HG03354 (cell line): ENCODE results near the gene DEFB129.
"Not testable (repeated sequence)": the region's sequence is repeated elsewhere in the genome, so short reads cannot be mapped to it uniquely, and the experiment has no call there.

ENCODE experiments used
- ATAC-seq: cut with Tn5 transposase; IDR thresholded peaks from one replicate; pipeline ENCODE4 v1.9.1; 2021; ENCODE audit warnings: mild to moderate bottlenecking; ENCODE audit not compliant: unreplicated experiment, poor library complexity, severe bottlenecking

DEFB129 gene

DNA sequence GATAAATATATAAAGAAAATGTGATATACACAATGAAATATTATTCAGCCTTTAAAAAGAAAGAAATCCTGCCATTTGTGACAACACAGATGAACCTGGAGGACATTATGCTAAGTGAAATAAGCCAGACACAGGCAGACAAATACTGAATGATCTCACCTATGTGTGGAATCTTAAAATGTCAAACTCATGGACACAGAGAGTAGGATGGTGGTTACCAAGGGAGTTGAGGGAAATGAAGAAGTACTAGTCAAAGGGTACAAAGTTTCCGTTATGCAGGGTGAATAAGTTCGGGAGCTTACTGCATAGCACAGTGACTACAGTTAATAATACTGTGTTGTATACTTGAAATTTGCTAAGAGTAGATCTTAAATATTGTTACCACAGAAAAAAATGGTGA is 15.8 kb downstream of the DEFB129 start:
- ATAC-seq = no peak

DNA sequence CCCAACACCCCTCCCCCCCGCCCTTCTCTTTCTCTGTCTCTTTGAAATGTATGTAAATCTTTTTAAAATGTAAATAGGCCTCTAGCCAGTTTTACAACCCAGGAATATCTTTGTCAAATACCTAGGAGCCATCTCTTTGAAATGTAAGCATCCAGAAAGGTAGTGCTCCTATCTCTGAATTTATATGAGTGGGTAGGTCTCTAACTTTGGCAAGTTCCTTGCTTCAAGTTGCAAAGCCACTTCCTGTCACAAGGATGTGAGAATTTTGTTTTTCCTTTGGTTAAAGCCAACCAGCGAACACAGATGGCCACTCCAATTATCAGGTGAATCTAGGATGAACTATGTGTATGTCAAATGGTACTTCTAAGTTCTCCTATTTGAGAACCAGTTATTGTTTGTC is 24.3 kb downstream of the DEFB129 start:
- no peak for ATAC-seq

DNA sequence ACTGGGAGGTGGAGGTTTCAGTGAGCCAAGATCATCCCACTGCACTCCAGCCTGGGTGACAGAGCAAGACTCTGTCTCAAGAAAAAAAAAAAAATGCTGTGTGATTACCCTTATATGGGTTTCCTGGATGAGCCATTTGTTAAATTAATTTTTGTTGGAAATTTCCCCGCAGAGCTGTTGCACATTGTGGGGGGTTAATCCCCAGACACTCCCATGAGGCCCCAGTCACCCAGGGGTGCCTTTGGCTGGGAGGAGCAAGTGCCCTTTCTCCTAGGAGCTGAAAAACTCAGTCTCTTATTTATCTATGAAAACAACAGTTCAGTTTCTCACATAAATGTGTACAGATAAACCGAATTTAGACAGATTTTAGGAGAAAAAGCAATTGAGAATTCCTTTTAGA is 25.7 kb downstream of the DEFB129 start:
- no peak for ATAC-seq

DNA sequence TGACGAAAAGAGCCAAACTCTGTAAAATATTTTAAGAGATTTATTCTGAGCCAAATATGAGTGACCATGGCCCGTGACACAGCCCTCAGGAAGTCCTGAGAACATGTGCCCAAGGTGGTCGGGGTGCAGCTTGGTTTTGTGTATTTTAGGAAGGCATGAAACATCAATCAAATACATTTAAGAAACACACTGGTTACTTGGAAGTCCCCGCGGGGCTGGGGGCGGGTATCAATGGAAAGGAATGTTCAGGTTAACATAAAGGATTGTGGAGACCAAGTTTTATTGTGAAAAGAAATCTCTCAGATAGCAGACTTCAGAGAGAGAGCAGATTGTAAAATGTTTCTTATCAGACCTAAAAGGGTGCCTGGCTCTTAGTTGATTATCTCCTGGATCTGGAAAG is 26.4 kb downstream of the DEFB129 start:
- ATAC-seq = not testable (repeated sequence)

DNA sequence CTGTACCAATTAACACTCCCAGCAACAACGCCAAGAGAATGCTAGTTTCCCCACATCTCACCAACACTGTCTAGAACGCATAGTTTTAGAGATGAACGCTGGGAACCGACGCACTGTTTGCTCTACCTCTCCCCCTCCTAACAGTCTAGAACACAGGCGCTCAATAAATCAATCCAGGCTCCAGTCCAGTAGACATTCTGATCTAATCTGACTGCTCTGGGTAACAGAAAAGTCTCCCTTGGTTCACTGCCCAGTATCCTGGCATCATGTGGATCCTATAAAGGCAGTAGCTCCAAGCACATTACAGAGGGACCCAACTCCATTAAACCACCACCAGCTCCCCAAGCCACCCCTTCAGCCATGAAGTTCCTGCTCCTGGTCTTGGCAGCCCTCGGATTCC is 30.4 kb downstream of the DEFB129 start, which contains the start of gene DEFB132:
Gene DEFB132 (plus strand): TSS at position 306 of the 400 bp plus-strand sequence. CDS start 55 bp downstream, at position 361.
- no peak for ATAC-seq

DNA sequence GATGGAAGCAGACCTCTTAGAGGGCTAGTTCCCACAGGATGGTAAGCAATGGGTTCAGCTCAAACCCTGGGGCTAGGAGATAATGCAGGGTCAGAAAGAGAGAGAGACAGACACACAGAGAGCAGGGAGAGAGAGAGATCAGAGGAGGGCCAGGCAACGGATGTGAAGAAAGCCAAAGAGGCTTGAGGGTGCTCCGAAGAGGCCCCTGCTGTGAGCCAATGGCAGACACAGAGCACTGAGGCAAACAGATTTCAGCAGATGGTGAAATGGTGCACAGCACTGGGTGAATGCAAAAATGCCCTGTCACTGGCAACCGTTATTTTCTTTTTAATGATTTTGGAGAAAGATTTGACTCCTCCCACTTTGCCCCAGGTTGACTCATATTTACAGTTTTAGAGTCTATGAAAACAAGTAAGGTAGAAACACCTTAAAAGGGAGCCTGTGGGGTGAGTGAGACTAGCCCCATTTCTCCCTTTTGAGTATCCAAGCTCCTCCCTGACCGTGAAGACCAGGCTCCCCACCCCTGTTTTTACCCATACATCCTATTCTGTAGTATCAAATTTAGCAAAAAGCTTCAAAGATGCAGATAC is 31.3 kb downstream of the DEFB129 start:
- no peak for ATAC-seq

DNA sequence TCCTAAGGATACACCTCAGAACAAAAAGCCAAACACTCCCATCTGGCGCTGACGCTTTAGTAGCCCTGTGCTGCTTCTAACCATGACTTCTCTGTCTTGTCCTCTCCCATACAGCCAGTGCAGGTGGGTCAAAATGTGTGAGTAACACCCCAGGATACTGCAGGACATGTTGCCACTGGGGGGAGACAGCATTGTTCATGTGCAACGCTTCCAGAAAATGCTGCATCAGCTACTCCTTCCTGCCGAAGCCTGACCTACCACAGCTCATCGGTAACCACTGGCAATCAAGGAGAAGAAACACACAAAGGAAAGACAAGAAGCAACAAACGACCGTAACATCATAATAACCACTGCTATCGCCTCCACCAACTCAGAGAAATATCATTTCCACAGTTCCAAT is 31.9 kb downstream of the DEFB129 start:
- ATAC-seq = no peak

DNA sequence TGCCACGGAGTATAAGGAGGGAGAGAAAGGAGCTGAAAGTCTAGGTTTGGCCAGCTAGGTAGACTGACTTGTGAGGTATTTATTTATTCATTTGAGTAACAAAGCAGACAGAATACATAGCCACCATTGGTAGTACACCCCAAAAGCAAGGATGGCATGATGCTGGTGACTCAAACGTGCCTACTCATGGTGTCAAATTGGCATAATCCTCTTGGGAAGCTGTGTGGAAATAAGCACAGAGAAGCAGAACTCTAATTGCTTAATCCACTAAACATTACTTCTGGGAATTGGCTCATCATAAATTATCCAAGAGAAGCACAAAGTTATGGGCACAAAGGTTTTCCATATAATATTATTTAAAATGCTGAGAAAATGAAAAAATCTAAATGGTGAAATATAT is 32.9 kb downstream of the DEFB129 start:
- ATAC-seq = no peak

DNA sequence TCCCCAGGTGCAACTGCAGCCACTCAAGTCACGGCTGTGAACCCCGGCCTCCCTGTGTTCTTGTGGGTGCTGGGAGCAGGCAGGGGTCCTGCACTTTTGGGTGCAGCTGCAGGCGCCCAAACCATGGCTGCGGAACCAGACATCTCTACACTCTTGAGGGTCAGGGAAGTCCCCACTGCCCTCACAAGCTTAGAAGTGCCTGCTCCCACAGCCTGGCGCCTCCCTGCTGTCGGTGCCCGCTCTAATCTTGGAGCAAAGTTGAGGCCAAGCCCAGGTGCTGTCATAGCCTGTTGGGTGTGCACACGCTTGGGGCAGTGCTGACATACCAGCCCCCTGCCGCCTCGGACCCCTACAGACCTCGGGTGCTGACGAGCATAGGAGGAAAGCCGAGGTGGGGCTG is 36.6 kb downstream of the DEFB129 start:
- no peak for ATAC-seq

DNA sequence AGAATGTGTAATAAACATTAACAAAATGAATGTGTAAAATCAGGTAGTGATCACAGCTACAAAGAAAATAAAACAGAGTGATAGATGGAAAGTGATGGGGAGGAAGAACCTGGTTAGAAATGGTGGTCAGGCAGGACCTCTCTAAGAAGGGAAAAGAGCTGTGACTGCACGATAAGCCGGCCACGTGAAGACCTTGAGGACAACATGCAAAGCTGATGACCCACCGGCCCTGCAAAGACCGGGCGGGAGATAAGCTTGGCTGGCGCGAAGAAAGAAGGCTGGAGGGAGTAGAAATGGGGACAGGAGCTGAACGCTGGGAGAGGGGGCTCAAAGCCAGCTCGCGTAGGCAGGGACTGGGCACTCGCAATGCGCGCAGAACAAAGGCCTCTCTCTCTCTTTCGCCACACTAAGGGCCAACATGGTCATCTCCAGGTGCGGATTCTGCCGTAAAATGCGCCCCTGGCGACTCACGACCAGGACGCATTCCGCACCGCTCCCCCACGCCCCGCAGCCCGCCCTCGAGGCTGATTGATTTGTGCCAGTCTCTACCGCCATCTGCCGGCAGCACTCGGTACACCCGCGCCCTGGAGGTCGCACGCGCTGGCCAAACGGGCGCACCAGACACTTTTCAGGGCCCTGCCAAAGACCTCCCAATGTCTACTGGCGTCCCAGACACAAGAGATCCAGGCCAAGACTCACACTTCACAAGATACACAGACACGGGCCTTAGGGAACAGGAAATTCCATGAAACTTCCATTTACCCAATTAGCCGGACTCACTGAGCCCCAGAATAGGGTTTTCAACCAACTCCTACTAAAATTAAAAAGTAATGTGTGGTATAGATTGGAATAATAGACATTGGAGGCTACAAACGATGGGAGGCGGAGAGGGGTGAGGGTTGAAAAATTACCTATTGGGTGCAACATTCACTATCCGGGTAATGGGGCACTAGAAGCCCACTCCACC is 39.8 kb downstream of the DEFB129 start:
- peak; percentile 96 for ATAC-seq

DNA sequence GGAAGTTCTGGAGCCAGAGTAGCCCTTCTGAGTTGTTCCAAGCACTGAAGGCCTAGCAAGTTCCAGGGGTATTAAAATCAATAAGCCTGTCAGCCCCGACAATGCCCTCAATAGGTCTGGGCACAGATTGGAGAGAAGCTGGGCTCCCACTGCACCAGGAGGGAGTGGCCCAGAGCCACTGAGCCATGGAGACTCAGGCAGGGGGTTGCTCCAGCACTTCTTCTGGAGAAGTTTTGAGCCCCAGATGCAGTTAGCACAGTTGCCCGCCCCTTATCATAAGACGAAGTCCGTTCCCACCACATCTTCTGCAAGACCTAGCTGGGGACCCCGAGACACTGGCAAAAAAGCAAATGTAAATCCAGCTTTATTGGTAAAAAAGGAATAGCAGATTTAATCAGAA is 43.5 kb downstream of the DEFB129 start:
- ATAC-seq = no peak

DNA sequence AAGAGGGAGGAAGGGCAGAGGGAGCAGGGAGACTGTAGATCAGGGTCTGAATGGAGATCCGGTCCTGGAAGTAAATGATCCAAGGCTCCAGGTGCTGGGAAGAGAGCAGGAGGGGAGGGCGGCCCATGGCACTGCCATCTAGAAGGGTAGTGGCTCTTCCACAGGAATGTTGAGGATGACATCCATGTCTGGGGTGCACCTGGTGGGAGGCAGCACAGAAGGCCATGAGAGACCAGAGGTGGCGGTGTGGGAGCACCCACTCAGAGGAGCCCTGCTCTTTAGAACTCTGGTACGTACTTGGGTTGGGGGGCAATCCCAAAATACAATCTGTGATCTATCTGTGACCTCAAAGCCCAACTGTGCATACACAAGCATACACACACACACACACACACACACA is 44.0 kb downstream of the DEFB129 start:
- ATAC-seq = no peak

DNA sequence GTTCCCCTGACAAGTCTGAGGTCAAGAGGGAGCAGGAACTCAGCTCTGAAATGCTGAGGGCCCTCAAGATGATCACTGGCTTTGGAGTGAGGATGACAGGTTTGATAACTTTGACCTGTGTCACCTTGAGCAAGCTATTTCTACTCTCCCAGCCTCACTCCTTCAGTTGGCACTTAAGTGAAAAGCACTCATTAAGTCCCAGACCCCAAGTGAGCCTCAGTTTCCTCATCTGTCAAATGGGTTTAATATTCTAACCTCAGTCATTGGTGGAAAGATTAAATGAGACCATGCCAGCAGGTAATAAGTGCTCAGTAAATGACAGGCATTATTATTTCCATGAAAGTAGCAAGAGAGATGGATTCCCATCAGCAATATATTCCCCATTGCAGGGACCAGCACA is 44.5 kb downstream of the DEFB129 start:
- no peak for ATAC-seq

DNA sequence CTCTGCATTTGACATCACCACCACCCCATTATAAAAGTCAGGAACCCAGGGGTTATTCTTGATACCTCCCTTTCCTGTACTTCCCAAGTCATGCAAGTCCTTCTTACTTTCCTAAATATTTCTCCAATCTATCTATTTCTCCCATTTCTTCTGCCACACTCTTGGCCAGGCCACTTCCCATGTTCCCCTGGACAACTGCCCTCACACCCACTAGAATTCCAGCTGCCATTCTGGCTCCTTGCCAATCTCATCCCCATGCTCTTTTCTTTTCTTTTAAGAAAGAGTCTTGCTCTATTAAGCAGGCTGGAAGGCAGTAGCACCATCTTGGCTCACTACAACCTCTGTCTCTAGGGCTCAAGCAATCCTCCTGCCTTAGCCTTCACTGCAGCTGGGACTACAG is 45.7 kb downstream of the DEFB129 start:
- no peak for ATAC-seq

DNA sequence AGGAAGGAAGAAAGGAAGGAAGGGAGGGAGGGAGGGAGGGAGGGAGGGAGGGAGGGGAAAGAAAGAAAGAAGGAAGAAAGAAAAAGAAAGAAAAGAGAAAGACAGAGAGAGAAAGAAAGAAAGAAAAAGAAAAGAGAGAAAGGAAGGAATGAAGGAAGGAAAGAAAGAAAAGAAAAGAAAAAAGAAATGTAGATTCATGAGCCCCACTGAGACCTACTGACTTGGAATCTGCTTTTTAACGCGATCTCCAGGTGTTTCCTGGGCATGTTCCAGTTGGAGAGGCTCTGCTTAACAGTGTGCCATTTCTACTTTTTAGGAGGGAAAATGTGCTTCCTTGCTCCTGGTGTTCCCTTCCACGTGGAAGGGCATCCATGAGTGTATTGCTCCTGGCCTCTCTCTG is 46.8 kb downstream of the DEFB129 start:
- ATAC-seq = no peak

DNA sequence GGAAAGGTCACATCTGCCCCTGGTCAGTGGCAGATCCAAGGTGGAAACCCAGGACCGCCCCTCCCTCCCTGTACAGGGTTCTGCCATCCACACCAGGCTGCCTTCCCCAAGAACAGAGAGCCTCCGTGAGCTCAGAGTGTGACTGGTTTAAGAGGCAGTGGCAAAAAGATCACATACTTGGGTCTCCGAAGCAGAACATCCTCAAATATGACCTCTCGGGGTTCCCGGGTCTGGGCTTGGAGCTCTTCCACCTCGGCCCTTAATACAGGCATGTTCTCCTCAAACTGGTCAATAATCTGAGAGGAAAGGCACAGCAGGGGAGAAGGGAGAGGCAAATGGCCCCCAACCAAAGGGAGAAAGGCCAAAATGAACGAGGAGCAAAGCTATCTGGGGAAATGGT is 48.7 kb downstream of the DEFB129 start:
- ATAC-seq = no peak

DNA sequence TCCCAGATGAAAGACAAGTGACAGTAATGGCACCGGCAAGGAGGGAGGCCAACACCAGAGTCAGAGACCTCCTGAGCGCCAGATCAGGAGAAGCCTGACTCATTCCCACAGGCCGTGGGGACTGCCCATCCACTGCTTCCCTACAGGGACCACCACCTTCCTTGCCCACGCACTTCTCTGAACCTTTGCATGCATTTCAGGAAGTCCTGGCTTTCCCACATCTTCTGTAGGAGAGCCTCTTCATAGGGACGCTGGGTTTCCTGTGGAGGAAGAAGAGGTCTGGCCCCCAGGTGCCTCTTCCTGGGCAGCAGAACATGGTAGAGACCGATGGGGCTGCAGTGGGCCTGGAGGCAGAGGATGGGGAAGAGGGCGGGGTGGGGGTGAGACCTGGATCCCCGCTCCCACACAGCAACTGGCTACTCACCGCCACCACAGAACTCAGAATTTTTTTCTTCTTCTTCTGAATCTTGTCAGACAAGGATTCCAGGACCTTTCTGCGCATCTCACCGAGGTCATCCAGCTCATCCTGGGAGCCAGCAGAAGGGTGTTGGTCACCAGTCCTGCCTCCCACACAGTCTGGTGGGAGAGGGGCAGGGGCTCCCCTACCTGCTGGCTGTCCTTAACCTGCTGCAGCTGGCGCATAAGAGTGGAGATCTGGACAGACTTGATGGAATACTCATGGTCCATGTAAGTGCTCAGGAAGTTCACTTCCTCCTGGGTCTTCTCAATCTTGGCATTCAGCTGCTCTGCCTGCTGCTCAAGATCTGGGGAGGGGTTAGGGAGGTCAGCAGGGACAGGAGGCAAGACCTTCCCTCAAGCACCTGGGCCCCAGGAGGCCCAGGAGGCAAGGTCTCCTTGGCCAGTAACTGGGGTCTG is 49.8 kb downstream of the DEFB129 start:
- no peak for ATAC-seq

DNA sequence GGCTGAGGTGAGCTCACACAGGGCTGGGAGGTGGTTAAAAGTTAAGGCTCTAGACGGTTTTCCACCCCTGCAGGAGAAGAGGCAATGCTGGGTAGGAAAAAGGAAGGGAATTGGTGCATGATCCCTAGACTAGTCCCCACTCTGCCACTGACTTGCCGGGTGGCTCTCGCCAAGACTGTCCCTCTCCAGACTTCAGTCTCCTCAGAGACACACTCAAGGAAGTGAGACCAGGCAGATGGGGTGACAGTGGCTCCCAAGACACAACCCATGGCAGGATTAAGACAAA is 50.4 kb downstream of the DEFB129 start:
- ATAC-seq = no peak

DNA sequence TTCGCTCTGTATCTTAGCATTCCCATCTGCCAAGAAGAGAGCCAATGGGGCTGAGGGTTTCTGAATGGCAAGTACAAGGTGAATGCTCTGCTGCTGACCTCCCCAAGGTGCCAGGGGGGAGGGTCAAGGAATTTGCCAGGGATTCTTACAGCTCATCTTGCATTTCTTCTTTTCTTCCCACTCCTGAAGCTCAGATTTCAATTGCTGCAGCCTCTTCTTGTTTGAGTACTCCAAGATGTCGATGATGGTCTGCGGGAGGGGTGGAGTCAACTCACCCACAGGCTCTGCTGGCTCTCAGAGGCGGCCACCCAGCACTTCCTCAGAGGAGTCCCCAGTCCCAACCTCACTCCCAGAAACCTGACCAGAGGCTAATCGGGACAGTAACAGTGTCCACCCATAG is 51.1 kb downstream of the DEFB129 start:
- ATAC-seq = no peak
